GM21619 (cell line): ENCODE measurements around the gene FKBP11.
"Not testable (repeated sequence)": the region's sequence is repeated elsewhere in the genome, so short reads cannot be mapped to it uniquely, and the experiment has no call there.

ENCODE experiments used
- ATAC-seq: cut with Tn5 transposase; IDR thresholded peaks from one replicate; pipeline ENCODE4 v1.9.1; 2021; ENCODE audit not compliant: unreplicated experiment

Gene FKBP11

GRCh38 chr12:48910196-48910595 lies 15.1 kb downstream of the FKBP11 start:
- ATAC-seq: no peak

GRCh38 chr12:48909698-48910097 lies 15.6 kb downstream of the FKBP11 start:
- ATAC-seq: not testable (repeated sequence)

GRCh38 chr12:48907245-48907644 lies 18.0 kb downstream of the FKBP11 start:
- ATAC-seq: no peak

- ATAC-seq: peak; percentile 78
These were observed 21.3 kb downstream of the FKBP11 start for GRCh38 chr12:48903982-48904411.

- ATAC-seq: no peak
These were observed 21.8 kb downstream of the FKBP11 start for GRCh38 chr12:48903363-48903981.

- ATAC-seq: no peak
These were observed 24.0 kb downstream of the FKBP11 start for GRCh38 chr12:48901278-48901677.

GRCh38 chr12:48899651-48900050 lies 25.6 kb downstream of the FKBP11 start:
- no peak for ATAC-seq

- ATAC-seq: no peak
These were observed 31.0 kb downstream of the FKBP11 start for GRCh38 chr12:48894271-48894670.

GRCh38 chr12:48890657-48891418 lies 34.5 kb downstream of the FKBP11 start:
- peak; percentile 60 for ATAC-seq

GRCh38 chr12:48889679-48890078 lies 35.6 kb downstream of the FKBP11 start:
- ATAC-seq: no peak

GRCh38 chr12:48883305-48884161 lies 41.8 kb downstream of the FKBP11 start:
- no peak for ATAC-seq

- ATAC-seq: no peak
These were observed 42.4 kb downstream of the FKBP11 start for GRCh38 chr12:48882972-48883304.

GRCh38 chr12:48882315-48882687 lies 43.0 kb downstream of the FKBP11 start:
- no peak for ATAC-seq

- no peak for ATAC-seq
These were observed 43.5 kb downstream of the FKBP11 start for GRCh38 chr12:48881686-48882314.

GRCh38 chr12:48880647-48881046 lies 44.6 kb downstream of the FKBP11 start:
- no peak for ATAC-seq

GRCh38 chr12:48878548-48878947 lies 46.7 kb downstream of the FKBP11 start:
- ATAC-seq: no peak

- no peak for ATAC-seq
These were observed 49.3 kb downstream of the FKBP11 start for GRCh38 chr12:48875944-48876515.

GRCh38 chr12:48873534-48873933 lies 51.8 kb downstream of the FKBP11 start:
- ATAC-seq: not testable (repeated sequence)

- no peak for ATAC-seq
These were observed 52.2 kb downstream of the FKBP11 start for GRCh38 chr12:48873096-48873495.
